Brain microvascular endothelial cell (primary cell): ENCODE data around the gene CCDC85B.

Experiments used
- DNase-seq: peaks from one replicate; pipeline ENCODE4 v3.0.0-alpha.2; 2020
- H3K27ac ChIP-seq: fragments of 250-450 bp; sonication (Bioruptor Pico); 2 replicates; pipeline ENCODE4 v1.5.1; 2020; ENCODE audit warnings: mild to moderate bottlenecking, moderate library complexity
- H3K27me3 ChIP-seq: fragments of 250-450 bp; sonication (Bioruptor Pico); replicated peaks from 2 replicates; pipeline ENCODE4 v1.5.1; 2020; ENCODE audit warnings: mild to moderate bottlenecking
- H3K36me3 ChIP-seq: fragments of 250-450 bp; sonication (Bioruptor Pico); replicated peaks from 2 replicates; pipeline ENCODE4 v1.5.1; 2020; ENCODE audit warnings: mild to moderate bottlenecking
- H3K4me3 ChIP-seq: 2 replicates; pipeline ENCODE4 v1.5.1; 2011; ENCODE audit warnings: low read depth, mild to moderate bottlenecking, control low read depth, low read length, moderate library complexity
- in situ Hi-C: cut with HindIII; loops from 2 replicates; pipeline ENCODE4 v1.10.0; 2017; ENCODE audit warnings: low sequenced_read_pairs, low pct_ligation_motif_present
- TF ChIP-seq, protein P1 (sequence below): IDR thresholded peaks from 2 replicates; pipeline ENCODE4 v1.5.1; 2011; ENCODE audit warnings: low read depth, mild to moderate bottlenecking, moderate library complexity, low read length, control low read depth, inconsistent platforms; ENCODE audit errors: missing control alignments

The CCDC85B gene

DNA sequence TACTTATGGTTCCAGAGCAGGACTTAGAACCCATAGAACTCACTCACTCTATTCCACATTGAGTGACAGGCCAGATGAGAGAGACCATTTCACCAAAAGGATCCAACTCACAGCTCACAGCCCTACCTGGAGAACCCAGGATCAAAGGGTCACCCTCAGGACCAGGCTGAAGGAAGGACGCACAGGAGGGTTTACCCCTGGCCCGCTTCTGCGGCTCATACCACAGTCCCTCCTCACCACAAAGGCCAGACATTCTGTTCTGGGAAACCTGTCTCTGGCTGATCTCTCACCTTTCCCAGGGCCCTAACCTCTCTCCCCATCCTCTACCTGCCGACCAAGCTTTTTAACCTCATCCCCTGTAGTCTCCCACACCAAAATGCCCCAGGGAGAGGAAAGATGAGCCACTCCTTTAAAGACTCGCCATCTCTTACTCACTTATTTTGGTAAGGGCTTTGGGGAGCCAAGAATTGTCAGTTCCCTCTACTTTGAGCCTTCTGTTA, 5.1 kb downstream of the CCDC85B start:
- Histone ChIP-seq H3K27me3 (no peaks in the 10 kb centered on the region), H3K27ac (no peak overlapping the region), H3K4me3 (no peak overlapping the region), H3K36me3 (peaks cover 61% of the 10 kb centered on the region)
- TF ChIP-seq, protein P1, sequence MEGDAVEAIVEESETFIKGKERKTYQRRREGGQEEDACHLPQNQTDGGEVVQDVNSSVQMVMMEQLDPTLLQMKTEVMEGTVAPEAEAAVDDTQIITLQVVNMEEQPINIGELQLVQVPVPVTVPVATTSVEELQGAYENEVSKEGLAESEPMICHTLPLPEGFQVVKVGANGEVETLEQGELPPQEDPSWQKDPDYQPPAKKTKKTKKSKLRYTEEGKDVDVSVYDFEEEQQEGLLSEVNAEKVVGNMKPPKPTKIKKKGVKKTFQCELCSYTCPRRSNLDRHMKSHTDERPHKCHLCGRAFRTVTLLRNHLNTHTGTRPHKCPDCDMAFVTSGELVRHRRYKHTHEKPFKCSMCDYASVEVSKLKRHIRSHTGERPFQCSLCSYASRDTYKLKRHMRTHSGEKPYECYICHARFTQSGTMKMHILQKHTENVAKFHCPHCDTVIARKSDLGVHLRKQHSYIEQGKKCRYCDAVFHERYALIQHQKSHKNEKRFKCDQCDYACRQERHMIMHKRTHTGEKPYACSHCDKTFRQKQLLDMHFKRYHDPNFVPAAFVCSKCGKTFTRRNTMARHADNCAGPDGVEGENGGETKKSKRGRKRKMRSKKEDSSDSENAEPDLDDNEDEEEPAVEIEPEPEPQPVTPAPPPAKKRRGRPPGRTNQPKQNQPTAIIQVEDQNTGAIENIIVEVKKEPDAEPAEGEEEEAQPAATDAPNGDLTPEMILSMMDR, result no peak
- in situ Hi-C loops, result no loop called here
- no peak for DNase-seq

DNA sequence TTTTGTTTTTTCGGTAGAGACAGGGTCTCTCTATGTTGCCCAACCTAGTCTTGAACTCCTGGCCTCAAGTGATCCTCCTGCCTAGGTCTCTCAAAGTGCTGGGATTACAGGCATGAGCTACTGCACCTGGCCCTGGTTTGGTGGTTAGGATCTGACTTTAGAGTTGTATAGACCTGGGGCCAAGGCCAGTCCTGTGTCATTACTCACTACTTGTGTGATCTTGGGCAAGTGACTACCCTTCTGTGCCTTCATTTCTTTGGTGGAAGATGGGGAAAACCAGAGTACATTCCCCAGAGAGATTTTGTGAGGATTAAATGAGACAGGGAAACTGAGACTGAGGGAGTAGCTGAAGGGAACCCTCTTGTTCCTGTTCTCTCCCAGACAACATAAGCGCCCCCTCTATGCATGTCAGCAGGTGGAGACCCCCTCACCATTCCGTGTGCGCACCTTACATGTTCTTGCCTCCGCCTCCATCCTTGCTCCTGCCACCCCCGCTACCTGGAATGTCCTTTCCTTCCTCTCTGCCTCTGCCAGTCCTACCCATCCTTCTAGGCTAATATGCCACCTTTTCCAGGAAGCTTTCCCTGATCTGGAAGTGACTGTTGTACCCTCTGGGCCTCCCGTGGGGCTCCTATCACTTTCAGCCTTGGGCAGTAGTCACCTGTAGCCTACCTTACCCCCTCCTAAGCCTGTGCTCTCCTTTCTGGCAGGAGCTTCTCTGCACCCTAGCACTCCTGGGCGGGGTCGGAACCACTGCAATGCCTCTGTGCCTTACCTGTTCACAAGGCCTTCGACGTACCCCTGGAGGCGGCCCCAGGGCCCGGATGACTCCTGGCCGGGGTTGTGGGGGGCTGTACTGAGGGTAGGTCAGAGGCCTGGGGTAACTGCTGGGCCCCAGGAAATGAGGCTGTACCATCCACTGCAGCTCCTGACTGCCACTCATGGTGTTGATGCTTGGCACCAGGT, 5.8 kb downstream of the CCDC85B start:
- in situ Hi-C loops, result no loop called here
- peaks cover 58% of the 10 kb centered on the region for H3K36me3 ChIP-seq
- TF ChIP-seq, protein P1, result no peak
- no peaks in the 10 kb centered on the region for H3K27me3 ChIP-seq
- DNase-seq, result no peak
- peak overlapping the region; percentile 29 for H3K4me3 ChIP-seq
- peak overlapping the region; percentile 42 for H3K27ac ChIP-seq

DNA sequence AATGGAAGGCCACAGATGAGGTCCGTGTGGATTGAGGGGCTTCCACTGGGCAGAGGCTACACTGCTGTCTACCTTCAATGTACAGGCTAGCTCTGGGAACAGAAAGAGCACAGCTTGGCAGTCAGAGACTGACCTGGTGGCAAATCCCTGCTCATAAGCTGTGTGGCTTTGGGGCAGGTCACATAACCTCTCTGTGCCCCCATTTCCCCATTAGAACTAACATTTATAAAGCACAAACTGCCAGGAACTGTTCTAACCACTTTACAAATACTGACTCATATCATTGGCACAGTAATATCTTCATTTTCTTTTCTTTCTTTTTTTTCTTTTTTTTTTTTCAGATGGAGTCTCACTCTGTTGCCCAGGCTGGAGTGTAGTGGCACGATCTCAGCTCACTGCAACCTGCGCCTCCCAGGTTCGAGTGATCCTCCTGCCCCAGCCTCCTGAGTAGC, 6.6 kb downstream of the CCDC85B start:
- in situ Hi-C loops, result no loop called here
- Histone ChIP-seq H3K27ac (peak overlapping the region; percentile 42), H3K27me3 (no peaks in the 10 kb centered on the region), H3K36me3 (peaks cover 51% of the 10 kb centered on the region), H3K4me3 (peak overlapping the region; percentile 95)
- TF ChIP-seq, protein P1, result no peak
- no peak for DNase-seq

GRCh38 chr11:65898656-65899355, 8.3 kb downstream of the CCDC85B start:
- no peak for DNase-seq
- in situ Hi-C loops, result no loop called here
- TF ChIP-seq, protein P1, result no peak
- peak overlapping the region; percentile 90 for H3K27ac ChIP-seq
- H3K27me3 ChIP-seq, result no peaks in the 10 kb centered on the region
- H3K36me3 ChIP-seq, result peaks cover 36% of the 10 kb centered on the region
- H3K4me3 ChIP-seq, result peak overlapping the region; percentile 95

DNA sequence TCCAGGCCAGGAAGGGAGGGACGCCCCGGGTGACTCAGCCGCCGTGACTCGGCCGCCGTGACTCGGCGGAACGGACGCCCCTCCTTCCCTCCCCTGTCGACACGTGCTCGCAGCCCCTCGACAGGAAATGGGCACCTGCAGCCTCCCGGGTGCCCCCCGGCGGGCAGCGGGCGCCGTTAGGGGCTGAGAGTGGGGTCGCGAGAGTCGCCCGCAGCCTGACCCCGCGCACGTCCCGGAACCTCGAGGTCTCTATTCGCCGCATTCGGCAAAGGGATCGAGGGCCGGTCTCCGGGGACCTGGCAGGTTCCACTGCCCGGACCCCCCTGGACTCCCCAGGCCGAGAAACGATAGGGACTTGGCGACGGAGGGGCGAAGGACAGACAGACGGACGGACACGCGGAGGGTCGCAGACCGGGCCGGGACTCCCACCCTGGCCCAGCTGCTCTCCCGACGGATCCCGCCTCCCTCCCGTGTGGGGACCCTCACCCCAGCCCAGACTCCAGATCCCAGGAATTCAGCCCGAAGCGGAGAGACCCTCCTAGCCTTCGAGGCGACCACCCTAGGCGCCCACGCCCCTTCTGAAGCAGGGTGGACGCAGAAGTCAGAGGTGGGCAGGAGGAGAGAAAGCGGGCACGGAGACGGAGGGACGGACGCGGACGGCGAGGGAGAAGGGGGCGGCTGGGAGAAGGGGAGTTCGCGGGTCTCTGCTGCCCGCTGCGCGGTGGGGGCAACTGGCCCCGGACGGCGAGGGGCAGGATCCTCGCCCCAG, 9.1 kb downstream of the CCDC85B start:
- Histone ChIP-seq H3K27me3 (no peaks in the 10 kb centered on the region), H3K27ac (peak overlapping the region; percentile 90)

More for the DNA sequence above, 9.1 kb downstream of the CCDC85B start:
- H3K36me3 ChIP-seq, result peaks cover 28% of the 10 kb centered on the region
- peak overlapping the region; percentile 95 for H3K4me3 ChIP-seq
- in situ Hi-C loops, result no loop called here
- DNase-seq, result peak; percentile 71
- TF ChIP-seq, protein P1, result no peak
